Activated T-cell treated with anti-CD3 and anti-CD28 coated beads, Interleukin-2, amount 50 U/mL, for 24 hours (primary cell): ENCODE results near the gene UCP1.
"Not testable (repeated sequence)": the region's sequence is repeated elsewhere in the genome, so short reads cannot be mapped to it uniquely, and the experiment has no call there.

ENCODE experiments used
- DNase-seq: peaks from one replicate; pipeline ENCODE4 v3.0.0-alpha.2; 2020
- H3K27ac Mint-ChIP-seq: 2 replicates; pipeline ENCODE4 v1.8.0; 2020; ENCODE audit warnings: mild to moderate bottlenecking, mixed read lengths
- H3K27me3 Mint-ChIP-seq: 2 replicates; pipeline ENCODE4 v1.8.0; 2020; ENCODE audit warnings: mixed read lengths
- H3K36me3 Mint-ChIP-seq: 2 replicates; pipeline ENCODE4 v1.8.0; 2020; ENCODE audit warnings: low read depth, mixed read lengths
- H3K4me1 Mint-ChIP-seq: 2 replicates; pipeline ENCODE4 v1.8.0; 2020; ENCODE audit warnings: low read depth, mixed read lengths
- H3K4me3 Mint-ChIP-seq: 2 replicates; pipeline ENCODE4 v1.8.0; 2020; ENCODE audit warnings: mild to moderate bottlenecking, moderate library complexity, mixed read lengths
- H3K9me3 Mint-ChIP-seq: 2 replicates; pipeline ENCODE4 v1.8.0; 2020; ENCODE audit warnings: mixed read lengths

UCP1 gene

DNA sequence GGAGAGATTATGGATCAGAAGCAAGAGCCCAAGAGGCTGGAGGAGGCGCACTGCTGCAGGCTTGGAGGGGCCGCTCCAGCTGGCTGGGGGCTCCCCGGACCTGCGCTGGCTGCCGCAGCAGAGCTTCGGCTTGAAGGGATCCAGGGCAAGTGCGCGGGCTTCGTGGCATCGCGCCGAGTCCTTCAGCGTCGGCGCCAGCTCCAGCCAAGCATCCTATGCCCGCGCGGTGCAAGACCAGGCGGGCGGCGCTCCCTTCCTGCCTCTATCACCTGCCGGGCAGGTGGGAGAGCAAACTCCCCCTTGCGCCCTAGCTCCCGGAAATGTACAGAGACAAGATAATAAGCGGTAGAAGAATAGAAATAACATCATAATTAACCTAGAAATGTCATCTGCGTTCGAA lies 10.5 kb upstream of the UCP1 start:
- Mint-ChIP-seq H3K27ac (no peak overlapping the region), H3K9me3 (no peaks in the 10 kb centered on the region), H3K36me3 (no peaks in the 10 kb centered on the region), H3K27me3 (peaks cover 57% of the 10 kb centered on the region), H3K4me1 (no peaks in the 10 kb centered on the region), H3K4me3 (no peak overlapping the region)
- no peak for DNase-seq

DNA sequence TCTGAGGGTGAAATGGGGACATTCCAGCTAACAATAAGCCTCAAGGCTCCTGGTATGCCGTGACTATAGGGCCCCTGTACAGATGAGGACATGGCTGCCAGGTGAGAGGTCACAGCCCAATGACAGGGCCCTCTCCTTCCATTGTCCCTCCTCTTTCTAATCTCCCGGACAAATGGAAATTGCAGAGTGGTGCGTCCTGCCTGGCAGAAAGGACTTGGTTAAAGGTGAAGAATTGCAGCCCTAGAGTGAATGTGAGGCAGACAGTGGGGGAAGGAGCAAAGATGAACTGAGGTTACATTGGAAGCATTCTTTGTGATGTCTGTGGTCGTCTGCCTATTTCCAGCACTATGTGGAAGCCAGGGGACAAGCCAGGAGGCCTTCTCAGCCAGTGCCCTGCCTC lies 6.7 kb upstream of the UCP1 start:
- H3K27ac Mint-ChIP-seq = no peak overlapping the region
- no peak overlapping the region for H3K4me3 Mint-ChIP-seq
- no peaks in the 10 kb centered on the region for H3K36me3 Mint-ChIP-seq
- H3K9me3 Mint-ChIP-seq = peaks cover 11% of the 10 kb centered on the region
- no peaks in the 10 kb centered on the region for H3K4me1 Mint-ChIP-seq
- no peak for DNase-seq
- peaks cover 78% of the 10 kb centered on the region for H3K27me3 Mint-ChIP-seq

DNA sequence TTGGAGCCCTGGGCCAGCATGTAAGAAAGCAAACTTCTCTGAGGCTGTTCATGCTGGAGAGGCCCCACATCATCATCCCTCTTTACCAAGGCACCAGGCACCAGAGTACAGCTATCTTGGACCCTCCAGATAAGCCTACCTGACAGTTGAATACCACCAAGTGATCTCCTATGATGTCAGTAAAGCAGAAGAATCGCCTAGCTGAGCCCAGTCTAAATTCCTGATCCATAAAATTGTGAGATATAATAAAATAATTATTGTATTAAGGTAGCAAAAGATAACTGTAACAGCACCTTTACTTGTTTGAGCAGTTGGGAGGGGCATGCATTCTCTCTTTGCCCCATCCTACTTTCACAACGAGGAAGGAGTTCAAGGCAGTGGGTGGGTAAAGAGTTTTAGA lies 2.9 kb upstream of the UCP1 start:
- Mint-ChIP-seq H3K27me3 (peaks cover 83% of the 10 kb centered on the region), H3K36me3 (no peaks in the 10 kb centered on the region), H3K9me3 (peaks cover 14% of the 10 kb centered on the region), H3K4me1 (peaks cover 25% of the 10 kb centered on the region), H3K27ac (no peak overlapping the region), H3K4me3 (no peak overlapping the region)
- no peak for DNase-seq

DNA sequence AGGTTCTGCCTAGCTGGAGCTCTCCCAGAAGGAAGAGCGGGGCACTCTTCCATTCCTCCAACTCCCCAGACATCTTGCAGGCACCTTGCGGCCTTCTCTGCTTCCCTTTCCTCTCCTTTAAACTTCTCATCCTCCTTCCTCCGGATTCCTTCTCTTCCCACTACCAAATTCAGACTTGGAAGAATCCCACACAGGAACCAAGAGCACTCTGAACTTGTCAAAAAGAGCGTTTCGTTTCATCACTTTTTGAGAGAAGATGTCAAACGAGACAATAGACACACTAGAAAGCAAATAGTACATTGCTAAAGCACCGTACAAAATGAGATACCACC lies 512 bp upstream of the UCP1 start:
- peaks cover 69% of the 10 kb centered on the region for H3K27me3 Mint-ChIP-seq
- H3K4me1 Mint-ChIP-seq = peaks cover 25% of the 10 kb centered on the region
- DNase-seq = no peak
- H3K4me3 Mint-ChIP-seq = peak overlapping the region; percentile 63
- no peak overlapping the region for H3K27ac Mint-ChIP-seq
- peaks cover 14% of the 10 kb centered on the region for H3K9me3 Mint-ChIP-seq
- no peaks in the 10 kb centered on the region for H3K36me3 Mint-ChIP-seq

DNA sequence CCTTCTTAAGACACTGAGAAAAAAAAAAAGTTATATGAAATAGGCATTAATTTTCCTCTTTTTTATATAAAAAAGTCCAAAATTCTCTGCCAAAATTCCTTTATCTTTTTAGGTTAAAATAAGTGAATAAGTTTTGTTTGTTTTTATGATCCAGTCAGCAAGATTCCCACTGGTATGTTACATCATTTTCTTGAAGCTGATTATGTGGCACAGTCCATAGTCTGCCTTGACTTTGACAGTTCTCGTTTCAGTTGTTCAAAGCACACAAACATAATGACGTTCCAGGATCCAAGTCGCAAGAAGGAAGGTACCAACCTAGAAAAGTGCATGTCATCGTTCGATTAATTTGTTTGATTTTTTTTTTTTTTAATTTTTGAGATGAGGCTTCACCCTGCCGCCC lies 9.1 kb downstream of the UCP1 start:
- Mint-ChIP-seq H3K27me3 (peaks cover 44% of the 10 kb centered on the region), H3K27ac (no peak overlapping the region), H3K36me3 (no peaks in the 10 kb centered on the region), H3K4me1 (peaks cover 20% of the 10 kb centered on the region), H3K4me3 (no peak overlapping the region), H3K9me3 (no peaks in the 10 kb centered on the region)
- DNase-seq = no peak

DNA sequence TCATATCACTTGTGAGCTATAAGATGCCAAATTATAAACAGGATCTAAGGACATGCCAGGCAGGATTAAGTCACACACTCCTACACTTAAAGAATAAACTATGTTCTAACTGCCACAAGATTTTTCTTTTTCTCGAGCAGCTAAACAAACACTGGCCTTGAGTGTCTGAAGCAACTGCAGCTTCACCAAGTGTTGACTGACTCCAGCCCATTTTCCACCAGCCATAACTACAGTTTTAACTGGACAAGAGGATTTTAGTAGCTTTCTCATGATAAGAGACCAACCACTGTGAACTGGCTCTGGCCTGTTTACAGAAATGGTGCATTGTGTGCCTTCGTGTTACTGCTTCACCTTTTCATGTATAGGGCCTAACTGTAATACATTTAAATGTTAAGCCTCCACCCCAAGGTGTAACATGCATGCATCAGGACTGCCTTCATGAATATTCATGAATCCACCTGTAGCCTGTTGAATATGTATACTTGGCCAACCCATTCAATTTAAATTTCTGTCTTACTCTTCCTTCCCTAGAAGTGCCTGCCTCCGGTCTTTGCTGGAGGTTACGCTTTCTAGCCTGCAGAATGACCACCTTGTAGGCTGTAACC lies 10.8 kb downstream of the UCP1 start:
- H3K27ac Mint-ChIP-seq = no peak overlapping the region
- no peak for DNase-seq
- peaks cover 40% of the 10 kb centered on the region for H3K27me3 Mint-ChIP-seq
- H3K9me3 Mint-ChIP-seq = no peaks in the 10 kb centered on the region
- H3K4me1 Mint-ChIP-seq = peaks cover 20% of the 10 kb centered on the region
- H3K4me3 Mint-ChIP-seq = no peak overlapping the region
- H3K36me3 Mint-ChIP-seq = peaks cover 1% of the 10 kb centered on the region

DNA sequence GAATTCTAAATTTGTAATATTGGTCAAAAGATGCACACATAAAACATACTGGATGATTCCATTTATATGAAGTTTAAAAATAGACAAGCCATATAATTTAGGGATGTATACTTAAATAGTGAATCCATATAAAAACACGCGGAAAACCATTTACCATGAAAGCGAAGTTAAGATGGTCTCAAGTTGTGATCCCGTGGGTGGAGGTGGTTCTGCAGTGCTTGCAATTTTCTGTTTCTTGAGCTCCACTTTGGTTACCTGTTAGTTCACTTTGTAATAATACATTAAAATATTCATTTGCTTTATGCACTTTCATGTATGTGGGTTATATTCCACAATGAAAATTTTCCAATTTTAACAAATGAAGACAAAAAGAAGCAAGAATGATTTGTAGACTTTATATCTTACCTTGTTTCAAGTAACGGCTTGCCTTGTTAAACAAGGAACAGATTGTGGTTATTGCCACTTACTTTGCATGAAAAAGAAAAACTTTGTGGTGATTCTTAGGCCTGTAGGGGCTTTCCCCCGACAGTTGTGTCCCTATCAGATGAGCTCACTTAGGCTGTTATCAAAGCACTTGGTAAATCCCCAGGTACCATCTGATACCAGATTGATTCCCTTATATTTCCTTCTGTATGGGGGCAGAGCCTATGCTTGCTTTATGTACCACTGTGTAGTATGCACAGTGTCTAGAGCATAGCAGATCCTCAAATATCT lies 12.2 kb downstream of the UCP1 start:
- Mint-ChIP-seq H3K4me1 (peaks cover 20% of the 10 kb centered on the region), H3K4me3 (no peak overlapping the region), H3K36me3 (peaks cover 14% of the 10 kb centered on the region), H3K9me3 (no peaks in the 10 kb centered on the region), H3K27me3 (peaks cover 34% of the 10 kb centered on the region), H3K27ac (no peak overlapping the region)
- no peak for DNase-seq

DNA sequence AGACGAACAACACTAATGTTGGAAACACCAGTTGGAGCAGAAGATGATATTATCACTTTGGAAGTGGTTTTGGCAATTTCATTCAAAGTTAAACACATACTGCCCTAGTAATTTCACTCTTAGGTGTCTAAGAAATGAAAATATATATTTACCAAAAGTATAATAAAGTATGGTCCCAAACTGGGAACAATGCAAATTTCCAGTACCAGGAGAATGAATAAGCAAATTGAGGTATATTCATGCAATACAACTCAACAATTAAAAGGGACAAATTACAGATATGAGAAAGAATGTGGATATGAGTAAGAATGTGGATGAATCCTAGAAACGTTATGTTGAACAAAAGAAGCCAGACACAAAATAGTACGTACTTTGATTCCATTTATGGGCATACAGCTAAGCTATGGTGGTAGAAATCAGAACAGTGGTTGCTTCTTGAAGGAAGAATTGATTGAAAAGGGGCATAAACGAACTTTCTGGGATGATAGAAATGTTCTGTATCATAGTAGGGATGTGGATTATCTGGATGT lies 34.7 kb downstream of the UCP1 start:
- no peak overlapping the region for H3K27ac Mint-ChIP-seq
- H3K27me3 Mint-ChIP-seq = no peaks in the 10 kb centered on the region
- no peak overlapping the region for H3K4me3 Mint-ChIP-seq

DNA sequence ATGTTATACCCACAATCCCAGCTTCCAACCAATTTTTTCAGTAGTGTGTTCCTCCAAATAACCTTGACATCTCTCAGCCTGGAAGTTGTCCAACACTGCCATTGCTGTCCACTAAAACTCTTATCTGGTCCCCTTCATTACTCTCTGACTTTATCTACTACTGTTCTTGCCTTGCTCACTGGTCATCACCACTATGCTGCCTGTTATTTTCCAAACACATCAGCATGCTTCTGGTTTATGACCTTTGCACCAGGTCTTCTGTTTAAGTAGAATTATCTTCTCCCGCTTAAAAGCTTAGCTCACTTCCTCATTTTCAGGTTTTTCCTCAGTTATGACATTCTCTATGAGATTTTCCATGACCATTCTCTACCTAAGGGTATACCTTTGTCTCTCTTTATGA lies 39.3 kb downstream of the UCP1 start:
- H3K27me3 Mint-ChIP-seq = no peaks in the 10 kb centered on the region
- peaks cover 11% of the 10 kb centered on the region for H3K4me1 Mint-ChIP-seq

More for the DNA sequence above, 34.7 kb downstream of the UCP1 start:
- peaks cover 53% of the 10 kb centered on the region for H3K36me3 Mint-ChIP-seq
- H3K9me3 Mint-ChIP-seq = no peaks in the 10 kb centered on the region
- DNase-seq = no peak
- no peaks in the 10 kb centered on the region for H3K4me1 Mint-ChIP-seq

DNA sequence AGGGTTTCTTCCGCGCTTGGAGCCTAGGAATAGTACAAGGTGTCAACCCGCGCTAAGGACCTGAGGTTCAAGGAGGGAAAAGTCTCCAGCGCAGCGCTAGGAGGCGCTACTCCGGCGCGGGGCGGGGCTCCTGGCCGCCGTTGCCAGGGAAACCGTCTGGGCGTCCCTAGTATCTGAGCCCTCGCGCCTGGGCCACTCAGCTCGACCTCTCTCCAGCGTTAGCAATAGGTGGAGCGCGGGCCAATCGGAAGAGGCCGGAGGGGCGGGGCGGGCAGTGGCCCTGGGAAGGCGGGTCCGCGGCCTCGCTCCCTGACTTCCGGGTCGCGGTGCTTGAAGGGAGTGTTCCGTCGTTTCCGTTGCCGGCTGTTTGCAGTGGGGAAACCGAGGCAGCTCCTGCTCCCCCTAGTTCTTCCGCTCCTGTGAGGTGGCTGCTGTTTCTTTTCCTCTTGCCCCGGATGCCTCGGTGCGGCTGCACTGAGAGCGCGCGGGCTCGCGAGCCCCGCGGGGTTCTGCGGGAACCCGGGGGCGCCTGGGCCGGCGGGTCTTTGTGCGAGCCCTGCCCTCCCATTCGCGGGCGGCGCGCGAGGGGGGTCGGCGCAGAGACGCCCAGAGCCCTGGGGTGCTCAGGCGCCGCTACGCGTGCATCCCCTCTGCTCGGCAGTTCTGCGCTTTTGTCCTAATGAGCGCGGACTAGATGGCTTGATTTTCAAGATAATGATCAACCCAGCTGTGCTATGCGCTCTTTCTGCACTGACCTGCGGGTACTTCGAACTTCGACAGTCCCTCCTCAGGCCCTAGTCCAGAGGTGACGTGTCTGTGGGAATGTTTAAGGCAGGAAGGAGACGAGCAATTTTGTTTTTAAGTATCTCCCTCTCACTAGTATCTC lies 44.7 kb downstream of the UCP1 start, which contains the start of gene ELMOD2:
TSS of gene ELMOD2 (plus strand) at position 312 of the 886 bp plus-strand sequence. CDS start 1,261 bp downstream, outside the sequence.
- Mint-ChIP-seq H3K4me1 (peaks cover 20% of the 10 kb centered on the region), H3K27ac (peak within 1 kb of the TSS; percentile 92), H3K4me3 (peak within 1 kb of the TSS; percentile 89), H3K36me3 (peaks cover 29% of the 10 kb centered on the region), H3K9me3 (no peaks in the 10 kb centered on the region), H3K27me3 (no peaks in the 10 kb centered on the region)
- peak; percentile 97 for DNase-seq

More for the DNA sequence above, 39.3 kb downstream of the UCP1 start:
- H3K4me3 Mint-ChIP-seq = no peak overlapping the region
- DNase-seq = no peak
- no peaks in the 10 kb centered on the region for H3K9me3 Mint-ChIP-seq
- peaks cover 53% of the 10 kb centered on the region for H3K36me3 Mint-ChIP-seq
- H3K27ac Mint-ChIP-seq = no peak overlapping the region

DNA sequence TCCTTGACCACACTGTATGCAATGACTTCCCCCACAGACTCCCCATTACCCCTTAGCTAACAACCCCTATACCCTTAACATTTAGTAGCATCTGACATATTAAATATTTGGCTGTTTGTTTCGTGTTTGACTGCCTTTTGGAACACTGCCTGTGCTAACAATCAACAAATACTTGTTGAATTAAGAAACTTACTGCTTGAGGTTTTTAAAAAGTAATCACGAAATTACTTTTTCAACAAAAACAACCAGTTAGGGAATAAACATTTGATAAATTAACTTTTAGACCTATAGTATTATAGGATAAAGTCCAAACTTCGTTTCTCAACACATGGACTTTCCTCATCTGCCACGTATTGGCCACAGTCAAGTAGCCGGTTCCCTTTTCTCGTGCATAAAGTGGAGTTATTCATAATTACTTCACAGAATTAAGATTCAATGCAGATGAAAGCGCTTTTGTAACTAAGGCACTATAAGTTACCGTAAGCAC lies 45.3 kb downstream of the UCP1 start:
- Mint-ChIP-seq H3K4me3 (peak overlapping the region; percentile 89), H3K9me3 (no peaks in the 10 kb centered on the region), H3K36me3 (peaks cover 25% of the 10 kb centered on the region), H3K4me1 (peaks cover 20% of the 10 kb centered on the region), H3K27me3 (no peaks in the 10 kb centered on the region), H3K27ac (peak overlapping the region; percentile 67)
- DNase-seq = no peak

DNA sequence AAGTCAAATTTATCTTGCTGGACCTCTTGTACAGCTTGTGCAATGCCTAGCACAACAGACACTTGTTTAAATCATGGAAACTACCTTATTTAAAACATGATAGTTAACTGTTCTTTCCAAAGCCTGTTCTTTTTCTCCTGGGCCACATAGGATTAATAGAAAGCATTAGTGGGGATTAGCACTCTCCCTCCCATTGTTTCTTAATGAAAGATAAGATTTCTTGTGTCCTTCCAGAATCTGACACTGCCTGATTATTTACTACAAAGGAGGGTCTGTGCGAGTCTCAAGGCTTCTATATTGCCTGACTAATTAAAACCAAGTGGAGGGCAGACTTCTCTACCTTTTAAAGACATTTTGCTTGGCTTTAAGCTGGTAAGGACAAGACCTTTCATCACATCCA lies 53.3 kb downstream of the UCP1 start:
- Mint-ChIP-seq H3K27ac (no peak overlapping the region), H3K27me3 (peaks cover 24% of the 10 kb centered on the region), H3K36me3 (no peaks in the 10 kb centered on the region), H3K9me3 (no peaks in the 10 kb centered on the region), H3K4me3 (no peak overlapping the region), H3K4me1 (no peaks in the 10 kb centered on the region)
- no peak for DNase-seq

DNA sequence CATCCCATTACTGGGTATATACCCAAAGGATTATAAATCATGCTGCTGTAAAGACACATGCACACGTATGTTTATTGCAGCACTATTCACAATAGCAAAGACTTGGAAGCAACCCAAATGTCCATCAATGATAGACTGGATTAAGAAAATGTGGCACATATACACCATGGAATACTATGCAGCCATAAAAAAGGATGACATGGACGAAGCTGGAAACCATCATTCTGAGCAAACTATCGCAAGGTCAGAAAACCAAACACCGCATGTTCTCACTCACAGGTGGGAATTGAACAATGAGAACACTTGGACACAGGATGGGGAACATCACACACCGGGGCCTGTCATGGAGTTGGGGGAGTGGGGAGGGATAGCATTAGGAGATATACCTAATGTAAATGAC lies 55.0 kb downstream of the UCP1 start:
- H3K36me3 Mint-ChIP-seq, H3K4me3 Mint-ChIP-seq, H3K9me3 Mint-ChIP-seq, H3K4me1 Mint-ChIP-seq, H3K27ac Mint-ChIP-seq, DNase-seq: not testable (repeated sequence)
- H3K27me3 Mint-ChIP-seq = peaks cover 41% of the 10 kb centered on the region
